GM21360 (cell line): Measurements from ENCODE around the gene CD3E.
"Not testable (repeated sequence)": the region's sequence is repeated elsewhere in the genome, so short reads cannot be mapped to it uniquely, and the experiment has no call there.

ENCODE experiments used
- ATAC-seq: cut with Tn5 transposase; IDR thresholded peaks from one replicate; pipeline ENCODE4 v1.9.1; 2021; ENCODE audit warnings: mild to moderate bottlenecking, moderate library complexity; ENCODE audit not compliant: unreplicated experiment

CD3E gene

DNA sequence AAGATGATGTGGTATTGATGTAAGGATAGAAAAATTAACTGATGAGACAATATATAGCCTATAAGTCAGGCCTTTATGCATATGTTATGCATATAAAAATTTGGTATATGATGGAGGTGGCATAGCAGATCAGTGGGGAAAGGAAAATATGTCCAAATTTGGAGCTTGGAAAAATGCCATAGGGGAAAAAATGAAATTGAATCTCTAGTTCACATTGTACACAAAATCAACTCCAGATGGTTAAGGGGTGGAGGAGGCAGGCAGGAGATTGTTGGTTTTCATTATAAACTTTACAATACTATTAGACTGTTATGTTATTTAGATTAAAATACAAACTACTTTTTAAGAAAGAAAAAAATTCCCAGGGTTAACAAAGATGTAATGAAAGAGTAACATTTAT, 15.1 kb upstream of the CD3E start:
- ATAC-seq = no peak

DNA sequence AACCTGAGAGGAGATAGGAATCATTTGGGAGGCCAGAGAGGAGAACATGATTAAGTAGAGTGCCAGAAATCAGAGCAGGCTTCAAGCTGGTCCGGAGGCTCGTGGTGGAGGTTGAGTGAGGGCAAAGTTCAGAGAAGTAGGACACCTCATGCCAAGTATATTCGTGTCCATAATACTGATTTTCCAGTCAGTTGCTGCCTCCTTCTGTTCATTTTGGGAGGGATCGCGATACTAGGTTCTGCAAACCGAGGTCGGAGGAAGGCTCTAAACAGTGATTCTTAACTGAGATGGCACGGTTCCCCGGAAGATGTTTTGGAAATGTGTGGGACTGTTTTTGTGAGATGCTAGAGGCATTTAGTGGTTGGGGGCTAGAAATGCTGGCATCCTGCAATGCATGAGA, 13.6 kb upstream of the CD3E start:
- ATAC-seq = no peak

DNA sequence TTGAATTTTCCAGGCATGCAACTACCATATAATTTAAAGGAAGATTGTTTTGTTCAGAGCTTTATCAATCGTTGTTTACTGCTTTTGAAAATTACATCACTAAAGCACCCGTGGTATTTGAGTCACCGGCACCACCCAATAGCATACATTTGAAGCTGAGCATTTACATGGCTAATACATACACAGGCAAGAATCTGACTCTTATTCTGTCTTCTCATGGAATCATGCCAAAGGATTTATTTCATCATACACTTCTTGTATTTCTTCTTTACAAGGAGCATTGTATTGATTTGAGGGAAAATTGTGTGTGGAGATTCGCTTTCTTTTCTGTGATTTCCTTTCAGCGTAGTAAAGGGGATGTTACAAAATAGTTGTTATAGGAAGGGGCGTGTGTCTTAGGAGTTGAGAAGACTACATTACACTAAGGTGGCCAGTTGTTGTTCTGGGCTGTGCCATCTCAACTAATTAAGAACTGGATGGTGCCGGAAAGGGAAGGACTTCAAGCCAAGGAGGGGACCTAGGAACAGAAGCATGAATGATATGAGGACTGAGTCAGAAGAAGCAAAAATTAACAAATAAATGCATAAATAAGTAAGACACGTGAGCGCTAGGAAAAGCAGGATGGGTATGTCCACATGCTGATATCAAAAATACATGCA, 12.9 kb upstream of the CD3E start:
- no peak for ATAC-seq

DNA sequence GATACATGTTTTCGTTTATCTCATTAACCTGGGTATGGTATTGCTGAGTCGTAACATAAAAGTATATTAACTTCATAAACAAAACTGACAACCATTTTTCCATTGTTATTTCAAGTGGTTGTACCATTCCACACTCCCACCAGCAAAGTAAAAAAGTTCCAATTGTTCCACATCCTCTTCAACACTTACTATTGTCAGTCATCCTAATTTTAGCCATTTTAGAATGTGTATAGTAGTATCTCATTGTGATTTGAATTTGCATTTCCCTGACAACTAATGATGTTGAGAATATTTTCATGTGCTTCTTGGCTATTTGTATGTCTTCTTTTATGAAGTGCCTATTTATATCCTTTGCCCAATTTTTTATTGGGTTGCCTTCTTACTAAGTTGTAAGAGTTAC, 10.5 kb upstream of the CD3E start:
- ATAC-seq = no peak

DNA sequence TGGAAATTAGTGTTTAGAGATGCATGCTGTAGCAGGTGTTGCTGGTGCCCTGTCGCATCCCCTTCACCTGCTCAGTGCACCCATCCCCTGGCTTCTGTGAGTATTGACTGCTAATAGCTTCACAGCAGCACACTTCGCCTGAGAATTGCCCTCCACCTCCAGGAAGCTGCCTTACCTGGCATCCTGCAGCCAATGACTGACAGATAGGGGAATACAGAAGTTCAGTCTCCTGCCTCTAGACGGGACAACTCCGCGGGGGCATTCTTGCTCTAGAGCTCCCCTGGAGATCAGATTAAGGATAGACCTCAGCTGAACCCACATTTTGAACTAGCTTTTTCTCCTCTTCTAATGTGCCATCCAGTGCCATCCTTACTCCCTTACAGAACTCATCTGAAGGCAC, 9.3 kb upstream of the CD3E start:
- no peak for ATAC-seq

DNA sequence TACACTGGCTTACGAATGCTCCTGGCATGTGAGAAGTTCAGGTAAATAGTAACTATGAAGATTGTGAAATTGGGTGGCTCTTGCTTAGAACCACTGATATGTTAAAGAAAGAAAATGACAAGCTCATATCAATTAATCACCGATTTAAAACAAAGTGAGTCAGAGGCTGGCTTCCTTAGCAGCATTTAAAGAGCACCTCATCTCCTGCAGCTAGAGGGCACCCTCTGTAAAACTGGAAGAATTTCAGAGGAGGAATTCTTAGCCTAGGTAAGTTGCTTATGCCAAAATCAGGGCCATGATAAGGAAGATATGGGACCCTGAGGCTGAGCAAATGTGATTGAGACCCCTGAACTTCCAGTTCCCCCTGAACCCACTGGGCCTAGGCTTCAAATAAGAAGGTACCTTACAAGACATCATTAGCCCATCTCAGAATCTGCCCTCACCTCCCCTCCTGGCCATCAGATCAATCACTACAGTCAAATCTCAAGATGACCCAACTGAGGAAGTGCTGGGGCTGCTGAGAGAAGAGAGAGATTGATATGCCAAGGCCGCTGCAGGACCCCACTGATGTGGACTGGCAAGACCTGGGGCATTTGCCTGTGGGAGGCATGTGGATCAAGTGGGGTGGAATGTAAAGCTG, 8.6 kb upstream of the CD3E start:
- no peak for ATAC-seq

DNA sequence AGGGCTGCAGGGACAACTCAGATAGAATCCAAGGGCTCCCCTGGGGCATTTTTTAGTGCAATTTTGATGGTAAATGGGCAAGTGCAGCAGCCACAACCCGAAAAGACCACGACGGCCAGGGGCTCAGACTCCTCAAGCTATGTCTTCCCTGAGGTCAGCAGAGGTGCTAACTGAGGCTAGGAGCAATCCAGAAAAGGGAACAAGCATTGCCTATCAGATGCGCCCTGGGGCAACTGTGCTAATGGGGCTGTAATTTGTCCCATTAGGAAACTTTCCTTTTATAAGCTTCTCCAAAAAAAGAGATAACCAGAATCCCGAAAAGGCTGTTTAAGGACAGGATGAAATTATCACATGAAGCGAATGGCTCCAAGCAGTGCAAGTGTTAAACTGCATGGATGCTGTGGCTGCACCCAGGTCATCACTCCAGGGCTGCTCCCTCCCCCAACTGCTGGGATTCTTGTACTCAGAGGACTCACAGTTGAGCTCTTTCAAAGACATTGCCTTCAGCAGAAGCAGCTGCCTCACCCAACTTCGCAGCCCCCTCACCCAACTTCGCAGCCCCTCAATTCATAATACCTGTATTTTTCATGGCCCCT, 2.8 kb upstream of the CD3E start:
- ATAC-seq = no peak

DNA sequence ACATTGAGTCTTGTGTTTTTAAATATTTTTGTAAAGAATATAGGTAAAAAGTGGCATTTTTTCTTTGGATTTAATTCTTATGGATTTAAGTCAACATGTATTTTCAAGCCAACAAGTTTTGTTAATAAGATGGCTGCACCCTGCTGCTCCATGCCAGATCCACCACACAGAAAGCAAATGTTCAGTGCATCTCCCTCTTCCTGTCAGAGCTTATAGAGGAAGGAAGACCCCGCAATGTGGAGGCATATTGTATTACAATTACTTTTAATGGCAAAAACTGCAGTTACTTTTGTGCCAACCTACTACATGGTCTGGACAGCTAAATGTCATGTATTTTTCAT, 333 bp upstream of the CD3E start:
- no peak for ATAC-seq

DNA sequence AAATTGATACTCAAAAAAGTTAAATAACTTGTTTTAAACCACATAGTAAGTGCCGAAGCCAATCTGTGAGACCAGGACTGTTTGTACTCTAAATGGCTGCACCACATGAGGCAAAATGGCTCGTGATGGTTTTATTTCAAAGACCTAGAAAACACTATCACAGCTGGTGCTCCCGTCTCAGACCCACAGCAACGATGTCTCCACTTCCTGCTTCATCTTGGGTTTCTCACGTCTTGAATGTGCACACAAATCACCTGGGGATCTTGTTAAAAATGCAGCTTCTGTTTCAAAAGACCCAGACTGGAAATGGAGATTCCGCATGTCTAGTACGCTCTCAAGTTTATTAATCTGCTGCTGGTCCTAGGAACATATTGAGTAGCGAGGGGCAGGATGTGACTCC, 1.2 kb downstream of the CD3E start:
- ATAC-seq = no peak

DNA sequence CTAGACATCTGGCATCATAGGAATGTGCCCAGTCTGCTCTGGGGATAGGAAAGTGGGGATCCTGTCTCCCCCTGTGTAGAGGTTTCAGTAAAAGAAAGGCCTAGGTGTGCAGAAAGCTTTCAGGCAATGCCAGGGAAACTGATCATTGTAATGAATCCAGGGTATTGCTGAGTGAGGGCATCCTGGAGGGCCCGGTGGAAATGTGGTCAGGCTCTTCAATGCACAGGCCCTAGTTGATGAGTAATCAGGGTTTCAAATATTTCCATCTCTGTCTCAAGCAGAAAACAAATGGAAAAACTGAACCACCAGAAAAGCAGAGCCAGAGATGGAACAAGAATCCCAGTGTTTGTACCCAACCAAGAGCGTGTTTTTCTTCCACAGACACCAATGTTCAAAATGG, 2.0 kb downstream of the CD3E start:
- no peak for ATAC-seq

DNA sequence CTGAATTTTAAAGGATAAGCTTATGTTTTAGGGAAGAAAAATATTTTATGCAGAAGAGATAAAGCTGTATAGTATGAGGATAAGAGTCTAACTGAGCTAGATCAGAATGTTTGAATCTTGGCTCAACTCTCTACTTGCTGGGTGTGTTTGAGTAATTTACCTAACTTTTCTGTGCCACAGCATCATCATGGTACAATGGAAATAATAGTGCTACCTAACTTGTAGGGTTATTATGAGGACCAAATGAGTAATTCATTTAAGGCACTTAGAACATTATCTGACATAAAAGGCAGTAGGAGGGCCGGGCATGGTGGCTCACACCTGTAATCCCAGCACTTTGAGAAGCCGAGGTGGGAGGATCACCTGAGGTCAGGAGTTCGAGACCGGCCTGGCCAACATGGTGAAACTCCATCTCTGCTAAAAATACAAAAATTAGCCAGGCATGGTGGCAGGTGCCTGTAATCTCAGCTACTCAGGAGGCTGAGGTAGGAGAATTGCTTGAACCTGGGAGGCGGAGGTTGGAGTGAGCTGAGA, 4.5 kb downstream of the CD3E start:
- ATAC-seq = not testable (repeated sequence)

DNA sequence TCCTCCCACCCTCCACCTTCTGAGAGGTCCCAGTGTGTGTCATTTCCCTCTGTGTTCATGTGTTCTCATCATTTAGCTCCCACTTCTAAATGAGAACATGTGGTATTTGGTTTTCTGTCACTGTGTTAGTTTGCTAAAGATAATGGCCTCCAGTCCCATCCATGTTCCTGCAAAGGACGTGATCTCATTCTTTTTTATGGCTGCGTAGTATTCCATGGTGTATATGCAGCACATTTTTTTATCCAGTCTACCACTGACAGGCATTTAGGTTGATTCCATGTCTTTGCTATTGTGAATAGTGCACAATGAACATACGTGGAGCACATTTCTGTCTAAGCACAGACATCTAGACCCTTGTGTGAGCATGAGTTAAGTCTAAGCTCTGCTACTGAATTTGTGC, 5.7 kb downstream of the CD3E start:
- ATAC-seq = no peak

DNA sequence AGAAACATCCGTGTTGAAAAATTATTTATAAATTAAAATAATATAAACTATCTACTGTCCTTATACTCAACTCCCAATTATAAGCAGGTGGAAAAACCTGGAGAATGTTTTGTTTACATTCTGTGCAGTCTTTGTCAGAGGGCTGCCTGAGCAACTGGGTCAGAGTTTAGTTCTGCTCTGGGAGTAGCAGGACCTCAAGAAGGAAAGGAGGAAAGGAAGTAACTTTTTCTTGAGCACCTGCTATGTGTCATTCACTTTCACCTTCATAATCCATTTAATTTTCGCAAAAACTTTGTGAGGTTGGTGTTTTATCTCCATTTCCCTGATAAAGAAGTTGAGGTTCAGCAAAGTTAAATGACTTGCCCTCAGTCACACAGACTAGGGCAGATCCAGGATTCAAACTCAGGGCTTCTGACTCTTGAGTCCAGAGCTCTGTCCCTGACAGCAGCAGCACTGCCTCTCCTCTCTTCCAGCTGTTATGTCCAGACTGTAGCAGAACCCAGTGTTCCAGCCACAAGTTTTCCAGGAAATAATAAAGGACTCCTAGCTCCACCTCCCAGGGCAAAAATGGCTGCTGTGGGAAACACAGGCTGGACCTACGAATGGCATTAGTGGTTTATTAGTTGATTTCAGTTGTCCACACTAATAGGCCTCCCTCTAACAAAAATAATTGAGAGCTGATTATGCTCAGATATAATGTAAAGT, 6.4 kb downstream of the CD3E start:
- ATAC-seq = no peak

DNA sequence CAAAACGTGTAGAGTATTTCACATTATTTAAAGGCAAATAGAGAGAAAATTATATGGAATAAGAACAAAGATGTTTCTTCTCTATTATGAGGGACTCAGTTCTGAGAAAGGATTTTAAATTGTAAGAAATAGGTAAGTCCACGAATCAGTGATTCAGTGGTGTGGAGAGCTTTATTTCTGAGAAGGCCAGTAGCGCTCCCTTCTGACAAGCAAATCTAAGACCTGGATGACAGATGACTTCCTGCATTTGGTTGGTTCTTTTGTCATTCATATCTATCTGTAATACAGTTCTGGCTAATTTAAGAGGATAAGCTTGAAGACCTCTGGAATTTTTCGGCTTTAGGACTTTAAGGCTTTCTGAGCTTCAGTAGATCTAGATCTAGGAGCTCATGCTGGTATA, 7.0 kb downstream of the CD3E start:
- no peak for ATAC-seq

DNA sequence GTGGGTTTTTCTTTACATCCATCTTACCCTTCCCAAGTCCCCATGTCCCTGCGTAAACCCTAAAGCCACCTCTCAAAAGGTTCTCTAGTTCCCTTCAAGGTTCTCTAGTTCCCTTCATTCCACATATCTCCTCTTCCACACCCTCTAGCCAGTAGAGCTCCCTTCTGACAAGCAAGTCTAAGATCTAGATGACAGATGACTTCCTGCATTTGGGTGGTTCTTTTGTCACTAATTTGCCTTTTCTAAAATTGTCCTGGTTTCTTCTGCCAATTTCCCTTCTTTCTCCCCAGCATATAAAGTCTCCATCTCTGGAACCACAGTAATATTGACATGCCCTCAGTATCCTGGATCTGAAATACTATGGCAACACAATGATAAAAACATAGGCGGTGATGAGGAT, 7.8 kb downstream of the CD3E start:
- ATAC-seq = no peak

DNA sequence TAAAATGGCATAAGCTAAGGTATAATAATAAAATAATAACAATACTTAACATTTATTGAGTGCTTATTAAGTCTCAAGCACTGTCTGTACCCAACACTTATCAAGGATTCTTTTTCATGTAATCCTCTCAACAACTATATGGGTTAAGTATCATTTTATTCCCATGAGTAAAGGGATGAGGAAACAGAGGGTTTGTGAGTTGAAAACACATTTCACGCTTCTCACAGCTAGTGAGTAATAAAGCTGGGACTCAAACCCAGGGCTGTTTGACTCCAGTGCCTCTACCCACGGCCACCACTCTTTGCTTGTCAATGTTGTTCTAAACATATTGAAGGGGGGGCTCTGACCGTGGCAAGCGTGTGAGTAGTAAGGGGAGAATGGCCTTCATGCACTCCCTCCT, 8.7 kb downstream of the CD3E start:
- no peak for ATAC-seq

DNA sequence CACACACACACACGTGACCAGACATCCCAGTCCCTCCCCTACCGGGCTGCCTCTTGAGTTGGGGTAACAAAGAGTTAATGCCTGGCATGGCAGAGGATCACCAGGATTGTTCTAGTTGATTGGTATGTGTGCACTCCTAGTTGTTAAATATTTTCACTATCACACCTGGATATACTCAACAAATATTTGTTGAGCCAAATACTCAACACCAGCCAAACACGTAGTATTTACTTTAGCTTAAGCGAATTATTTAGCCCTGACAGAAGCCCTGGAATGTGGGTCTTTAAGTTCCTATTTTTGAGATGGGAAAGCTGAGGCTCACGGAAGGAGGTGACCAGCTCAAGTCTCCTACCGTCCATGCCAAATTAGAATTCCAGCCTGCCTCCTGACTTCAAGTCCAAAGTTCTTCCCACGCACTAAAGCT, 10.5 kb downstream of the CD3E start:
- no peak for ATAC-seq

DNA sequence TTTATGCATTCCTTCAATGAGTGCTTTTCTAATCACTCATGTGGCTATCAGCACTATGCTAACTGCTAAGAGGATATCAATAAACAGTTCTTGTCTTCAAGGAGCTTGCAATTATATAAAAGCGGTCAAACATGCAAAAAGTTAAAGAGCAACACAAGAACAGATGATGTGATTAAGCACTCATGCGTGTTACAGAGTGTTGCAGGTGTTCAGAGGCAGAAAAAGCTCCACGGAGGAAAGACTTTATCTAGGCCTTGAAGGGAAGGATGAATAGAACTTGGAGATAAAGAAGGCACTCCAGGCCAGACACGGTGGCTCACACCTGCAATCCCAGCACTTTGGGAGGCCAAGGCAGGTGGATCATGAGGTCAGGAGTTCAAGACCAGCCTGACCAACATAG, 13.6 kb downstream of the CD3E start:
- ATAC-seq = no peak

DNA sequence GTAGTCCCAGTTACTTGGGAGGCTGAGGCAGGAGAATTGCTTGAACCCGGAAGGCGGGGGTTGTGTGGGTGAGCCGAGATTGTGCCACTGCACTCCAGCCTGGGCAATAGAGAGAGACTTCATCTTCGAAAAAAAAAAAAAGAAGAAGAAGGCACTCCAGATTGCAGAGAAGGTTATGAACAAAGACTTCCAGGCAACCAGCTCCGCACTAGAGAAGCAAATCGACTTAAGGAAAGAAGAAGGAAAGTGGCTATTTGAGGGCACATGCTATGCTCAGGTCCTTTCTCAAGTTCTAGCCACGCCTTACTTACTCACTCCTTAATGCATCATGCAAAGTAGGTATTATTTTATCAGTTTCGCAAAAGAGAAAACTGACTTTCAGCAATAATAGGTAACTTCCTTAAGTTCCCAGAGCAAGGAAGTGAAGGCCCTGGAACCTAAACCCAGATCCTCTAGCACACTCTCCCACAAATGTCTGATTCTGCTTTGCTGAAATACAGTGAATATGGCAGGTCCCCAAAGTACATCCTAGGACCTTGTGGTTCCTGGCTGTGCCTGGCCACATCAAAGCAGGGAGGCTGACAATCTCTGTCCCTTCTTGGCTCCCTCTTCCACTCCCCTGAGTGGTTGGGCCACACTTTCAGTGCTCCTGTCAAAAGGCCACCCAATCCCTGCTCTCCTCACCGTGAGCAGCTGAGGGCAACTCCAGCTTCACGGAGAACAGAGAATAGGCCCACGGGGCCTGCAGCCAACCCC, 14.2 kb downstream of the CD3E start:
- no peak for ATAC-seq

DNA sequence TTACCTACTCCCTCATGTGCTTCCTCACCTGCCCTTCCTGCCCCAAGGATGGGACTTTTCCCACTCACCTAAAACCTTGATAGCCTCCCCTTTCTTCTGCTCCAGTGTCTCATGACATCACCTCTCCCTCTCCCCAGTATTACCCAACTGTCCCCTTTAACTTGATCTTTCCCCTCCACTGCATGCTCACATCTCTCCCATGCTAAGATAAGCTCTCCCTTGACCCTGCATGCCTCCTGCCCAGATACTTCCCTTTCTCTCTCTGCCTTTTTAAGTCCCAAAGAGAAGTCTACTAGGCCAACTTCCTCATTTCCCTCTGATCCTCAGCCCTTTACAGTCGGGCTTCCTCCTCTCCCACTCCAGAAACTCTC, 14.8 kb downstream of the CD3E start:
- no peak for ATAC-seq

DNA sequence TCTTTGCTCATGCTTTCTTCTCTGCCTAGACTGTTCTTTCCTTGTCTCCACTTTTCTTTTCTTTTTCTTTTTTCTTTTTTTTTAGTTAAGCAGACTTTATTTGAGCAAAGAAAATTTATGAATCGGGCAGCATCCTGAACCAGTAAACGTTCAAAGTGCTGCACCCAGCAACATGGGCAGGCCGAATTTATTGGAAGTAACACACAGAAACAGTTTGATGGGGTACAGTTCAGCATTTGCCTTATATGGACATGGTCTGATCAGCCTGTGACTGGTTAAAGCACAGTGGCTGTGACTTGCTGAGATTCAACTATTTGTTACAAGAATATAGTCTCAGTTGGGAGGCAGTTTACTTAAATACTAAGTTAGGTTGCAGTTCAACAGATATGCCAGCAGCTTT, 16.0 kb downstream of the CD3E start:
- no peak for ATAC-seq
